SH-SY5Y (cell line): ENCODE measurements around the gene DPP6.

Experiments
- GATA2 ChIP-seq: IDR thresholded peaks from 2 replicates; pipeline ENCODE4 v1.6.1; 2011; ENCODE audit warnings: mild to moderate bottlenecking, low read depth, low read length
- GATA3 ChIP-seq: IDR thresholded peaks from 2 replicates; pipeline ENCODE4 v1.6.1; 2011; ENCODE audit warnings: low read depth, mild to moderate bottlenecking, low read length, moderate library complexity

- TF ChIP-seq GATA2 (no peak), GATA3 (no peak)
These were observed 854.0 kb downstream of the DPP6 start for GRCh38 chr7:154906201-154906600.
